Transverse colon (tissue), 4 donors: ENCODE results near the gene BMP4. TPM values are rescaled to one million over a fixed set of nuclear protein-coding genes. Genes with fewer than 3 reads are reported as not detected.

Source experiments
- DNase-seq: peaks from one replicate; pipeline ENCODE4 v3.0.0-alpha.2; 2019
- H3K27ac ChIP-seq, 4 donors: fragments of 200-600 bp; sonication (generic); 2 replicates each; pipeline ENCODE4 v1.5.1; 2016 to 2018; ENCODE audit warnings: inconsistent platforms in 4 of 4
- H3K27me3 ChIP-seq: fragments of 200-600 bp; sonication (generic); 2 replicates; pipeline ENCODE4 v1.5.1; 2017; ENCODE audit warnings: inconsistent platforms
- H3K36me3 ChIP-seq, 4 donors: fragments of 200-600 bp; sonication (generic); 2 replicates each; pipeline ENCODE4 v1.5.1; 2017 to 2019; ENCODE audit warnings: inconsistent platforms in 4 of 4
- H3K4me1 ChIP-seq, 4 donors: fragments of 200-600 bp; sonication (generic); 2 replicates each; pipeline ENCODE4 v1.5.1; 2017 to 2020; ENCODE audit warnings: inconsistent platforms in 4 of 4
- H3K4me3 ChIP-seq, 4 donors: fragments of 200-600 bp; sonication (generic); 1 replicate in 1 of 4; 2 replicates in 3 of 4; pipeline versions ENCODE4 v1.5.1 to v1.6.1; 2017 to 2019; ENCODE audit warnings: inconsistent platforms in 4 of 4
- H3K9me3 ChIP-seq, 2 donors: fragments of 200-600 bp; sonication (generic); 2 replicates each; pipeline ENCODE4 v1.5.1; 2017 to 2019; ENCODE audit warnings: inconsistent platforms in 2 of 2
- CTCF ChIP-seq, 5 experiments: fragments of 200-600 bp in 3 of 5; fragments of 450-650 bp in 2 of 5; sonication (generic) in 3 of 5; IDR thresholded peaks; 1 replicate in 2 of 5; 2 replicates in 3 of 5; pipeline ENCODE4 v1.5.1; 2016 to 2017; ENCODE audit warnings: antibody characterized with exemption in 5 of 5, inconsistent platforms in 3 of 5, mild to moderate bottlenecking in 2 of 5, moderate library complexity in 1 of 5
- EP300 ChIP-seq: sonication (generic); formaldehyde crosslinking; IDR thresholded peaks from one replicate; pipeline ENCODE4 v1.6.1; 2017; ENCODE audit warnings: antibody characterized with exemption, low read depth
- POLR2A ChIP-seq: fragments of 450-650 bp; IDR thresholded peaks from one replicate; pipeline ENCODE4 v1.6.1; 2016; ENCODE audit warnings: antibody characterized with exemption, mild to moderate bottlenecking, moderate library complexity
- POLR2AphosphoS5 ChIP-seq, 3 donors: sonication (generic); formaldehyde crosslinking; IDR thresholded peaks; one replicate each; pipeline ENCODE4 v1.6.1; 2016; ENCODE audit warnings: antibody characterized with exemption in 3 of 3
- WGBS, 2 donors: methylation state at CpG; one replicate each; pipeline ENCODE4 v1.1.5; 2018; ENCODE audit warnings: low coverage in 1 of 2; 5-methylcytosine and 5-hydroxymethylcytosine counted together
- in situ Hi-C, 4 donors: fragments of 200-750 bp; cut with MboI; loops; one replicate each; pipeline versions ENCODE4 v1.15.0 to v1.15.1; 2017; ENCODE audit warnings: low sequenced_read_pairs in 3 of 4, low pct_ligation_motif_present in 1 of 4, low pct_unique_long_range_greater_than_20kb in 1 of 4
- intact Hi-C: fragments of 100-400 bp; cut with DNase I; formaldehyde crosslinking; loops from one replicate; pipeline ENCODE4 v1.15.1; 2023; ENCODE audit warnings: low total_unique reads
- total RNA-seq, 4 donors: library from RNA; depleted of rRNA; stranded (reverse); fragments of >200 nt; gene quantifications; one replicate each; pipeline ENCODE4 v1.1.0, GENCODE V29; 2016

BMP4 gene
- total RNA-seq, 4 donors from 2014 or later: 7.2 to 56.5 (median 12.4) TPM

GRCh38 chr14:53942970-53943750 lies 13.5 kb downstream of the BMP4 start:
- TF ChIP-seq CTCF (IDR thresholded peaks at IDR 0.05) (no peak), POLR2AphosphoS5 (IDR thresholded peaks at IDR 0.05) (no peak), POLR2A (no peak), EP300 (no peak)
- Histone ChIP-seq H3K4me3 (no peak overlapping the region), H3K4me1 (peaks cover 0 to 11% (median 7%) of the 10 kb centered on the region in 4 donors), H3K9me3 (no peaks in the 10 kb centered on the region), H3K36me3 (no peaks in the 10 kb centered on the region), H3K27ac (no peak overlapping the region), H3K27me3 (peaks cover 32% of the 10 kb centered on the region)
- DNase-seq: no peak
- intact Hi-C loops (no loop called here), in situ Hi-C loops (no loop called here)
- WGBS, 2 donors: 29 to 37% methylated on average over 8 of the region's 8 CpGs

GRCh38 chr14:53938136-53938837 lies 18.3 kb downstream of the BMP4 start:
- no peak for TF ChIP-seq POLR2AphosphoS5 (IDR thresholded peaks at IDR 0.05)
- no peak for TF ChIP-seq EP300
- no peak for TF ChIP-seq CTCF (IDR thresholded peaks at IDR 0.05)
- TF ChIP-seq POLR2A: no peak
- intact Hi-C loops (no loop called here), in situ Hi-C loops (no loop called here)
- H3K4me3 ChIP-seq: no peak overlapping the region
- no peaks in the 10 kb centered on the region for H3K36me3 ChIP-seq
- no peaks in the 10 kb centered on the region for H3K9me3 ChIP-seq
- no peaks in the 10 kb centered on the region for H3K27me3 ChIP-seq
- peaks cover 0 to under 1% (median 0%) of the 10 kb centered on the region in 4 donors for H3K4me1 ChIP-seq
- 80 to 82% methylated on average over 3 to 7 of the region's 7 CpGs for WGBS, 2 donors
- no peak overlapping the region for H3K27ac ChIP-seq
- DNase-seq: no peak

- DNase-seq: no peak
- no peak for TF ChIP-seq CTCF (IDR thresholded peaks at IDR 0.05)
- no peak for TF ChIP-seq POLR2A
- no peak for TF ChIP-seq POLR2AphosphoS5 (IDR thresholded peaks at IDR 0.05)
- in situ Hi-C loops: no loop called here
- WGBS, 2 donors: 64 to 97% methylated on average over 3 to 7 of the region's 7 CpGs
- Histone ChIP-seq H3K27me3 (no peaks in the 10 kb centered on the region), H3K36me3 (no peaks in the 10 kb centered on the region), H3K27ac (no peak overlapping the region), H3K9me3 (no peaks in the 10 kb centered on the region), H3K4me1 (no peaks in the 10 kb centered on the region), H3K4me3 (no peak overlapping the region)
- intact Hi-C loops: no loop called here
Observed at GRCh38 chr14:53934778-53935414, 21.7 kb downstream of the BMP4 start.

- Histone ChIP-seq H3K9me3 (no peaks in the 10 kb centered on the region), H3K4me1 (no peaks in the 10 kb centered on the region), H3K27me3 (no peaks in the 10 kb centered on the region), H3K36me3 (no peaks in the 10 kb centered on the region), H3K4me3 (no peak overlapping the region), H3K27ac (no peak overlapping the region)
- TF ChIP-seq EP300 (no peak), POLR2AphosphoS5 (IDR thresholded peaks at IDR 0.05) (no peak), CTCF (IDR thresholded peaks at IDR 0.05) (no peak), POLR2A (no peak)
- intact Hi-C loops: no loop called here
- in situ Hi-C loops: no loop called here
- DNase-seq: no peak
Observed at GRCh38 chr14:53932966-53933365, 23.7 kb downstream of the BMP4 start.
